NCI-H2196 treated with DMSO at 0.1 percent for 48 hours (cell line): ENCODE data around the gene CAPN2.
"Not testable (repeated sequence)": the region's sequence is repeated elsewhere in the genome, so short reads cannot be mapped to it uniquely, and the experiment has no call there.

Experiments
- DNase-seq: peaks from one replicate; lab custom pipeline; 2025; ENCODE audit not compliant: unreplicated experiment; lab: John Stamatoyannopoulos, UW

The CAPN2 gene

GRCh38 chr1:223738465-223739365, 26.4 kb downstream of the CAPN2 start:
- DNase-seq = no peak

DNA sequence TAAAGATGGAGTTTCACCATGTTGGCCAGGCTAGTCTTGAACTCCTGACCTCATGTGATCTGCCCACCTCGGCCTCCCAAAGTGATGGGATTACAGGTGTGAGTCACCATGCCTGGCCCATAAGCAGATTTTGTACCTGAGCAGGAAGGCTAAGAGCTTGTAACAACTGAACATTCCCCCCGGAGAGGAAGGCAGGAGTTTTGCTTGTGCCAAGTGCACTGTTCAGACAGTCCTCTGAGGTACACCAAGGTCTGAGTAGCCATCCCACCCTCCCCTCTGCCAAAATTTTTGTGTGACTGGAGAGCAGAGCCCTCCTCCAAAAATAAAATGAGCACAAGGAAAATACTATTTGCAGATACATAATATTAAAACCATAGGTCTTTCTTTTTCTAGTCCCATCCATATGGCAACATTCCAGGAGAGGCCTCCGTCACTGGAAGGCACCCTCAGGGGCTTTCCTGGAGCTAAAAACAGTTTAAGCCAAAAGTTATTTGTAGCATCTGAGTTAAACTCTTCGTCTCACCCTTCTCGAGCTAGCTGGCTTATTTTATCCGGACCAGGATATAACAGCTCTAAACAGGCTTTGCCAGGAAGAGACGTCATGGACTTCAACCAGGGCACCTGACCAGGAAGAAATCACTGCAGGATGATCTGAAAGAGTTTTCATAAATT, 27.2 kb downstream of the CAPN2 start:
- no peak for DNase-seq

DNA sequence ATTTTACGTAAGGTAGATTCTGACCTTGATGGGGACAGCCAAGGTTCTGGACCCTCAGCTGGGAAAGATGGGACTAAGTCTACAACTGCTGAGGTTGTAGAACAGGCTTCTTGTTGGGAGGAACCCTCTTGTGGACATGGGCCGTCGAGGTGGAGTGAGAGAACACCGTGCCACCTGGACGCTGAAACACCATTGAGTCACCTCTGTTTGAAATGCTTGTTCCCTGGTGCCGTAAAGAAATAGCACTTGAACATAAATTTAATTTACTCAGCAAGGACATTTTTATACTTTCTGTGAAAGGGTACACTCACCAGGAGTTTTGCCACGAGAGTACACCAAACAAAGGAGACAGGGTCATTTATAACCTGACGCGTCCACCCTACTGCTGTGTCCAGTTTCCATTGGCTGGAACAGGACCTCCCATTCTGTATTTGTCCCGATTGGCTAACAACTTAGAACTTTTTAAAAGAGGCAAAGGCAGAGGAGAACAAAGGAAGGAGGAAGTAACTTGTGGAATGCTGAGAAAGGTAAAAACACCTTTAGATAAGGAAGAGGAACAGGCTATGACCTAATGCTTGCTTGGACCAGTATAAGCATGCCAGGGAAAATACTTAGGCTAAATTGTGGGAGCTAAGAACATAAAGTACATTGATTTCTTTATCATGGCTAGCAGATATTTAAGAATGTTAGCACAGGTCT, 27.8 kb downstream of the CAPN2 start:
- not testable (repeated sequence) for DNase-seq

GRCh38 chr1:223741861-223742260, 29.5 kb downstream of the CAPN2 start:
- no peak for DNase-seq

- peak; percentile 52 for DNase-seq
Observed at GRCh38 chr1:223742856-223743517, 30.6 kb downstream of the CAPN2 start.

- DNase-seq = no peak
Observed at GRCh38 chr1:223745731-223746130, 33.4 kb downstream of the CAPN2 start.

DNA sequence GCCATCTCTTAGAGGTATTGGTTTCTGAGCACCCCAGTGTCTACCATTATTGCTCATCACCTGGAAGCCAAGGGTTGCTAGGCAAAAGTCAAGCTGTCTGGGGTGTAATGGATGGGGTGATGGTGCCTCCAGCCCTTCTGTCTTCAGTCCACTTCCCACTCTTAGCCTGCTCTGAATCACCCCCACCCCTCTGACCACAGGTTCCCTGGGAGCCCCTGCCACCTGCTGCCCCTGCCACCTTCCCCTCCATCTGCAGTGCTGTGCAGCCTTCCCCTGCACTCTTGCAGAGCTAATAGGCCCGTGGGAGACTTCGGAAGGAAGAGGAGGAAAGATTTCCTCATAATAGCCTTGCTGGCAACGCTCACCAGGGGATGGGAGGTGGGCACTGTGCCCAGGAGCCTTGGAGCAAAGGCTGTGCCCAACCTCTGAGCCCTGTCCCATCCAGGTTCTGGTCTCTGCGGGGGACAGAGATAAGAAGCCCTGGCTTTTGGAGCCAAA, 35.5 kb downstream of the CAPN2 start:
- no peak for DNase-seq

GRCh38 chr1:223748405-223748772, 36.0 kb downstream of the CAPN2 start:
- DNase-seq = no peak

- no peak for DNase-seq
Observed at GRCh38 chr1:223748773-223749733, 36.7 kb downstream of the CAPN2 start.

- DNase-seq = no peak
Observed at GRCh38 chr1:223750730-223751570, 38.6 kb downstream of the CAPN2 start.

DNA sequence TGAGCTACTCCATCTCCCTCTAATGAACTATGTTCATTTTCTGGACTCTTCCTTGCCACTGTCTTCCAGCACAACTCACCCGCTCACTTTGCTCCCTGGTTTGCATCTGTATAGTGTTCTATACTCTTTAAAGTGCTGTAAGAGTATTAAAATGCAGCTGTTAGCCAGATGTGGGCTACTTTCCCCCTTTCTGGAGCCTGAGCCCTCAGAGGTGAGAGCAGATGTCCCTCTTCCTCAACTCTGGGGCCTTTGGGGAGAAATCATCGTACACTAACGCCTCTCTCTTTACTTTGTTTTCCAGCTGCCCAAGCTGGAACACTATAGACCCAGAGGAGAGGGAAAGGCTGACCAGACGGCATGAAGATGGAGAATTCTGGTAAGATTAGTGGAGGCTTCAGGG, 39.4 kb downstream of the CAPN2 start:
- no peak for DNase-seq

DNA sequence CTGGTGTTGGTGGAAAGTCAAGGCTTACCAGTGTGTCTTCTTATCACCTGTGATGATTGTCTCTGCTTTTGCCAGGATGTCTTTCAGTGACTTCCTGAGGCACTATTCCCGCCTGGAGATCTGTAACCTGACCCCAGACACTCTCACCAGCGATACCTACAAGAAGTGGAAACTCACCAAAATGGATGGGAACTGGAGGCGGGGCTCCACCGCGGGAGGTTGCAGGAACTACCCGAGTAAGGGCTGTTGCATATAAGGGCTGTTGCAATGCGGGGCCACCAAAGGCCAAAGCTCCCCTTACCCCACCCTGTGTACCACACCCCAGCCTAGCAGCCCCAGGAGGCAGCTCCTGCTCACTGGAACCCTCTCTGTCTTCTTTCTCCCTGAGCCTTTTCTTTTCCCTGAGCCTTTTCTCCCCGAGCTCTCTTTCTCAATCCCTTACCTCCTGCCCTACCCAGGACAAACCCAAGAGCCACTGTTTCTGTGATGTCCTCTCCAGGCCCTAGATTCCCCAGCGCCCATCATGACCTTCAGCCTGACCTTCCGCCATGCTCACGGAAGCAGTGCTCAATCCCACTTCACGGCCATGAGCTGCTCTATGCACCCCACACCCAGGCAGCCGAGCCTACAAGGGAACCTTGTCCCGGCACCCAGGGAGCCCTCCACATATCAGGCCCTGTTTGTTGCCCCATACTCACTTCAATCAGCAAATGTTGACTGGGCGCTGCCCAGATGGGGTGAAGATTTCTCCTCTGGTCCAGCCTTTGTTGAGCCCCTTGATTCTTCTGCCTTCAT, 40.6 kb downstream of the CAPN2 start:
- DNase-seq = no peak

- DNase-seq = no peak
Observed at GRCh38 chr1:223754681-223755431, 42.5 kb downstream of the CAPN2 start.

GRCh38 chr1:223755432-223755792, 43.1 kb downstream of the CAPN2 start:
- DNase-seq = no peak

DNA sequence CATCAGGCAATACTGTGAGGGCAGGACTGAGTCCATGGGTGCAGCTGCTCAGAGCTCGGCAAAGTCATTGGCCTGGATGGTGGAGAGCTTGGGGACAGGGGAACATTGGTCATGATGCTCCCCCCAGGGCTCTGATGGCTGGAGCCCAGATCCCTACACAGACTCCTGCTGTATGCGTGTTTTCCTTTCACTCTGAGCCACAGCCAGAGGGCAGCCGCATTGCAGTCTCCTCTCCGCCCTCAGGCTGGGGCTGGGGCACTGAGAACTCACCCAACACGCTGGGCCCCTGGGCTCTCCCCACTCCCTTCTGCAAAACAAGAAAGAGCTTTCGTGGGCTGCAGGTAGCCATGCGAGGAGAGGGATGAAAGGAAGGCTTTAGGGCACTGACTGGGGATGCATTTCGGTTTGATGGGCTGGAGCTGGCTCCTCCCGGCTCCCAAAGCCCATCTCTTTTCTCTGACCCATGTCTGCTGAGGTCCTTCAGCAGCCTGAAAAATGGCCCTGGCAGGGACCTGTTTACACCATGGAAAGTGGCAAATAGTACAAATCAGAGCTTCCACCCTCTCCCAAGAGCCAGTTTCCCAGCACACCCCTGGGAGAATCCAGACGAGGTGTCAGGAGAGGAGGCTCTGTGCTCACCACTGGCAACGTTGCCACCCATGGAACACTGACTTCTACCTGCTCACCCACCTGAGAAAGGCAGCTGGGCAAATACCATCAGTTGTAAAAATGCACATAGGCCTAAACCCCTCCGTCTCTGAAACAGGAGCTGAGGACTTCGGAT, 43.8 kb downstream of the CAPN2 start:
- DNase-seq = no peak

DNA sequence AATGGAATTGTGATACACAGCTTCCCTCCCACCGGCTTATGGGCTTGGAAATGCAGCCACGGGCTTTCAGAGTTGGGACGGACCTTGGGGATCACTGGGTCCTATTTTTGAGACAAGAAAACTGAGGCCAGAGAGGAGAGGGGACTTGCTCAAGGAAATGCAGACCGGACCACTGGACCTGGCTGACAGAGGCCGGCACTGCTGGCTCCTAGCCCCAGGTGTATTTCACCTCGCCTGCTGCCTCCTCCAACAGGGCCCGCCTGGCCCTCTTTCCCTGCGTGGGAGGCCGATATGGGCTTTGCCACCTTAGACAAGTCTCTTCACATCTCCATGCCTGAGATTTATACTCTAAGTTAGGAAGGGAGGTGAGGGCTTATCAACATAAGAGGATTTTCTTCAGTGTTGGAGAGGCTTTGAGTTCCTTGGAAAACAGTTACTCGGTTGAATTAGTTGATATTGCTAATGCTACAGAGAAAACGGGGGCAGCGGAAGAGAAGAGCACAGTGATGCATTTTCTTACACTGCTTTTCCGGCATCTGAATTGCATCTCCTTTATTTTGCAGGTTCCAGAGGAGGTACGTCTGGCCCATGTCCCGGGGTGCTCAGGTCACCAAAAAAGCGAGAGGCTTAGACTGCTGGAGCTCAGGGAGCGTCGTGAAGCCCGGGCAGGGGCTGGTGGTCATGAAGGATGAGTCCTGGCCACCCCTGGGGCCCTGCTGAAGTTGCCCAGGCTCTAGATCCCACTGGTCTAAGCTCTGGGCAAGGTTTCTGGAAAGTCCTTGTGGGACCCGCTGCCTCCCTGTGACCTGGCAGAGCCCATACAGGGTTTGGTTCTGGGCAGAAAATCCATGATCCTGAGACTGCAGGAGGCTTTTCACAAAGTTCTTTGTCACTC, 44.7 kb downstream of the CAPN2 start:
- no peak for DNase-seq
